ENCODE data around the gene NOXO1.
"Not testable (repeated sequence)": the region's sequence is repeated elsewhere in the genome, so short reads cannot be mapped to it uniquely, and the experiment has no call there.

NOXO1 gene

DNA sequence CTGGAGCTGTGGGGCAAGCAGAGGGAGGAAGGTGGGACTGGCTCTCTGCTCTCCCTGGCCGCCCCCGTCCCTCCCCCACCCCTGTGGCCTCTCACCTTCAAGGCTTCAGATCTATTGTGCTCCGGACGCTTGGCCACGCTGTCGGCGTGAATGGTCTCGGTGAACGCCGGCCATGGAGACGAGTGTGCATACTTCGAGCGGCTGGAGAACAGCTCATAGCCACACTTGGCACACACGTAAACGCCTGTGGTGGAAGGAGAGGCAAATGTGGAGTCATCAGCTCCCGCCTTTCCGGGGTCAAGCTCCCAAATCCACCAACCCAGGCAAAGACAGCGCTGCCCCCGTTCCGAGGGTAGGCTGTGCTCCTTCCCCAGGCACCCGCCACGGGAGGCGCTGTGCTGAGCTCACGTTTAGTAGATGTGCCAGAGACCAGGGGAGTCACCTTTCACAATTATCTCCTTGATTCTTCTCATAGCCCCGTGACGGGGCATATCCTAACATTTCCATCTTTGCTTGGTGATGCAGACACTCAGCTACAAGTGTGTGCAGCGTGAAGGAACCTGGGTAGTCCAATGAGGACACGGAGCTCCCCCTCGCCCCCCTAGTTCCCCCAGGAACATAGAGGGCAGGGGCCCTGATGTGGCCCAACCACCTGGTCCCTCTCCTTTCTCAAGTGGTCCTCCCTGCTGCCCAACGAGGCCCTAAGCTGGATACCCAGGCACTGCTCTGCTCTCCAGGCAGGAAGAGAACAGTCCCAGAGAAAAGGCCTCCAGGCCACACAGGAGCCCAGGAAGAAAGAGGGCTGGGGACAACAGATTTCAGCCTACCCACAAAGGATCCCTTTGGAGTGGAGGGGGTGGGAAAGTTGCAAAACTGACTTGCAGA, 39.9 kb downstream of the NOXO1 start:
- H3K4me3 Mint-ChIP-seq: peak overlapping the region; percentile 91
- peaks cover 8% of the 10 kb centered on the region for H3K36me3 Mint-ChIP-seq (ENCODE audit: insufficient read depth)
- no peaks in the 10 kb centered on the region for H3K9me3 Mint-ChIP-seq
- no peak overlapping the region for H3K27ac Mint-ChIP-seq (ENCODE audit: low read depth)
- DNase-seq (ENCODE audit: low spot score in 2 of 2) (no peak), ATAC-seq (replicated peaks; ENCODE audit: extremely low read depth, poor library complexity, severe bottlenecking) (no peak)
- H3K4me1 Mint-ChIP-seq: peaks cover 11% of the 10 kb centered on the region
- H3K27me3 Mint-ChIP-seq: no peaks in the 10 kb centered on the region

DNA sequence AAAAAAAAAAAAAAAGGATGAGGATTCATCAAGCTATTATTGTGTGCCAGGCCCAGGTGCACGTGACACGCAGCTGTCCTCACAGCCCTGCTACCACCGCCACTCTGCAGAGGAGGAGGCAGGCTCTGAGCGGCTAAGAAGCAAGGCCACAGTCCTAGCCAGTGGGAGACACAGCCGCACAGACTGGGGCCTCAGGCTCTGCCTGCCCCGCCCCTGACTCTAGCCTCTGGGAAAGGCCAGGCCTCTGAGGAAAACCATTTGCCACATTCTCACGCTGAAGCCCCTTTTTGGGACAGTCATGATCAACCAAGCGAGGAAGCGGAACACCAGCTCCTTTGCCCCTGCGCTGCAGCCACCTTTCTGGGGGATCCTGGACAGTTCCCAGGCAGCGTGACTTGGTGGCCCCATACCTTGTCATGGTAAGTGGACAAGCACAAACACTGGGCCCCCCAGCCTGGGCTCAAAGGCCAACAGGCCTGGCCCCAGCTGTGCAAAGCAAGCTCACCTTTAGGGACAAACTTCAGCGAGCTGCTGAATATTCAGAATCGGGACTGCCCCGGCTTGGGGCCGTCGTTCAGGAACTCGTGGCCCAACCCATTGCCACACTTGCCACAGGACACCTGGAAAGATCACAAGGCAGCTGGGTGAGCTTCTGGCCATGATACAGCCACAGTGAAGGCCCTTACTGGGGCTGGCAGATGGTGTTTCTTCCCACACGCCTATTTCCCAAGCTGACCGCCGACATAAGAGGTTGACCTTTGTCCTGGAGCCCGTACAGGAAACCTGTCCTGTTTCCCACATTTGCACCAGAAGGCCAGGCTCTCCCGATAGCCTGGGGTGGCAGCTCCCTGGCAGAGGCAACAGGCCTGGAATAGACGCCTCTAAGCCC, 40.8 kb downstream of the NOXO1 start:
- Mint-ChIP-seq H3K27ac (ENCODE audit: low read depth) (no peak overlapping the region), H3K27me3 (no peaks in the 10 kb centered on the region), H3K36me3 (ENCODE audit: insufficient read depth) (peaks cover 8% of the 10 kb centered on the region), H3K4me1 (peaks cover 11% of the 10 kb centered on the region), H3K4me3 (no peak overlapping the region), H3K9me3 (no peaks in the 10 kb centered on the region)
- ATAC-seq (replicated peaks; ENCODE audit: extremely low read depth, poor library complexity, severe bottlenecking) (no peak), DNase-seq (ENCODE audit: low spot score in 2 of 2) (no peak)

DNA sequence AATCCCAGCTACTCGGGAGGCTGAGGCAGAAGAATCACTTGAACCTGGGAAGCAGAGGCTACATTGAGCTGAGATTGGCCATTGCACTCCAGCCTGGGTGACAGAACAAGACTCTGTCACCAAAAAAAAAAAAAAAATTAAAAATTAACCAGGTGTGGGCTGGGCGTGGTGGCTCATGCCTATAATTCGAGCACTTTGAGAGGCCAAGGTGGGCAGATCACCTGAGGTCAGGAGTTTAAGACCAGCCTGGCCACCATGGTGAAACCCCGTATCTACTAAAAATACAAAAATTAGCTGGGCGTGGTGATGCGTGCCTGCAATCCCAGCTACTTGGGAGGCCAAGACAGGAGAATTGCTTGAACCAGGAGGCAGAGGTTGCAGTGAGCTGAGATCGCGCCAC, 41.4 kb downstream of the NOXO1 start:
- not testable (repeated sequence) for DNase-seq (ENCODE audit: low spot score in 2 of 2)

DNA sequence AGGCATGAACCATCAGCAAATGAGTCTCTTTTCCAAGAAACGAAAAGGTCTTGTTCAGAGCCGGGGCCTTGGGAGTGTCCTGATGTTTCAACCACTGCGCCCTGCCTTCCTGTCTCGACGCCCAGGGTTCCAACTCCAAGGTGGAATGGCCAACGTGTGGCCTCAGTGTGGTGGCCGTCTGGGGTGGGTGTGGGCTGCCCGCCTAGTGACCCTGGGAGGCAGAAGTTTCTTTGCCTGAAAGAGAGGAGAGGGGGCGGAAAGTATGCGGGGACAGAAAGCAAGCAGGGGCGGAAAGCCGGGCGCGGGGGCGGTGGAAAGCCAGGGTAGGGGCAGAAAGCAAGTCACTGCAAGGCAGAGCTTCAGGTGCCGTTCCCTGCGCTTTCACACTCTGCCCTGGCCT, 42.4 kb downstream of the NOXO1 start:
- ATAC-seq (replicated peaks; ENCODE audit: extremely low read depth, poor library complexity, severe bottlenecking) (no peak), DNase-seq (ENCODE audit: low spot score in 2 of 2) (no peak)
- peaks cover 8% of the 10 kb centered on the region for H3K36me3 Mint-ChIP-seq (ENCODE audit: insufficient read depth)
- H3K4me3 Mint-ChIP-seq: no peak overlapping the region
- H3K4me1 Mint-ChIP-seq: peaks cover 11% of the 10 kb centered on the region
- H3K9me3 Mint-ChIP-seq: no peaks in the 10 kb centered on the region
- H3K27ac Mint-ChIP-seq (ENCODE audit: low read depth): no peak overlapping the region
- no peaks in the 10 kb centered on the region for H3K27me3 Mint-ChIP-seq

More for the DNA sequence above, 41.4 kb downstream of the NOXO1 start:
- not testable (repeated sequence) for H3K9me3 Mint-ChIP-seq; H3K4me3 Mint-ChIP-seq; H3K27ac Mint-ChIP-seq (ENCODE audit: low read depth); H3K27me3 Mint-ChIP-seq; ATAC-seq (replicated peaks; ENCODE audit: extremely low read depth, poor library complexity, severe bottlenecking); H3K36me3 Mint-ChIP-seq (ENCODE audit: insufficient read depth)
- peaks cover 11% of the 10 kb centered on the region for H3K4me1 Mint-ChIP-seq

DNA sequence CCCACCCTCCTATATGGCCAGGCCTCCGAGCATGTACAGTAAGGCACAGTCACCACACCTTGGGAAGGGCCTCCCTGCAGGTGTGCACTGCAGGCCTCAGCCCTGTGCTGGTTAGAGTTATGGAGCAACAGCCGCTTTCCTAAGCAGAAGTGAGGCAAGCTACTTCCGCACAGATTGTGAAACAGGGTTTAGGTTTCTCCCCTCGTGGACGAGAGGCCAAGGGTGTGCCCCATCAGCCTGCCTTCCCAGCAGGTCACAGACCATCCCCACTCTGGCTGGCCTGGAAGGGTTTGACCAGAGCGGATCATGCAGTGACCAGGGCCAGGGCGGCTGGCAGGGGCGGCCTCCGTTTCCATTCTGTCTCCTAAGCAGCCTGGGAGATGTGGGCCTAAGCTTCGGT, 43.0 kb downstream of the NOXO1 start:
- Mint-ChIP-seq H3K9me3 (no peaks in the 10 kb centered on the region), H3K36me3 (ENCODE audit: insufficient read depth) (peaks cover 8% of the 10 kb centered on the region), H3K4me1 (peaks cover 11% of the 10 kb centered on the region), H3K4me3 (no peak overlapping the region), H3K27ac (ENCODE audit: low read depth) (no peak overlapping the region), H3K27me3 (no peaks in the 10 kb centered on the region)
- no peak for DNase-seq (ENCODE audit: low spot score in 2 of 2)
- ATAC-seq (replicated peaks; ENCODE audit: extremely low read depth, poor library complexity, severe bottlenecking): no peak

DNA sequence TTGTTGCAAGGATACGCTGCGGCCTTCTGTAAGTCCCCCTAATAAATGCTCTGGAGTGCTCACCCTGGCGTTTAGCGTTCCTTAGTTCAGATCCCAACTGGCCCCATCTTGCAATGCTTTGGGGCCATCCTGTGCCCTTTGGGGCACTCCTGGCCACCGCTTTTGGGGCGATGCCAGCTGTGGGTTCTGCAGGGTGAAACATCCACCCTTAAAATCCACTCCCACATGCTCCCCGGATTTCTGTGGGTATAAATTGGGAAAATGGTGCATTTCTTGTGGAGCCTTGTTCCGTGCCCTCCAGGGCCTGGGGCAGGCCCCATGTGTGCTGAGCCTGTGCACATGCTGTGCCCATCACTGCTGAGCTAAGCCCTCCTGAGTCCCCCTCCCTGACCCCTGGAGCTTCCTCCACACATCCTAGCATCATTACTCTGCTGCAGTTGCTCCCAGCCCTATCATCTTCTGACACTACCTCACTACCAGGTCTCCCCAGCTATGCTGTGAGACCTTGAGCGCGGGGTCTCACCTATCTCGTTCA, 44.3 kb downstream of the NOXO1 start:
- H3K4me1 Mint-ChIP-seq: peaks cover 7% of the 10 kb centered on the region
- H3K4me3 Mint-ChIP-seq: no peak overlapping the region
- ATAC-seq (replicated peaks; ENCODE audit: extremely low read depth, poor library complexity, severe bottlenecking): no peak
- H3K27me3 Mint-ChIP-seq: no peaks in the 10 kb centered on the region
- no peaks in the 10 kb centered on the region for H3K9me3 Mint-ChIP-seq
- H3K36me3 Mint-ChIP-seq (ENCODE audit: insufficient read depth): peaks cover 8% of the 10 kb centered on the region
- DNase-seq (ENCODE audit: low spot score in 2 of 2): no peak
- no peak overlapping the region for H3K27ac Mint-ChIP-seq (ENCODE audit: low read depth)

DNA sequence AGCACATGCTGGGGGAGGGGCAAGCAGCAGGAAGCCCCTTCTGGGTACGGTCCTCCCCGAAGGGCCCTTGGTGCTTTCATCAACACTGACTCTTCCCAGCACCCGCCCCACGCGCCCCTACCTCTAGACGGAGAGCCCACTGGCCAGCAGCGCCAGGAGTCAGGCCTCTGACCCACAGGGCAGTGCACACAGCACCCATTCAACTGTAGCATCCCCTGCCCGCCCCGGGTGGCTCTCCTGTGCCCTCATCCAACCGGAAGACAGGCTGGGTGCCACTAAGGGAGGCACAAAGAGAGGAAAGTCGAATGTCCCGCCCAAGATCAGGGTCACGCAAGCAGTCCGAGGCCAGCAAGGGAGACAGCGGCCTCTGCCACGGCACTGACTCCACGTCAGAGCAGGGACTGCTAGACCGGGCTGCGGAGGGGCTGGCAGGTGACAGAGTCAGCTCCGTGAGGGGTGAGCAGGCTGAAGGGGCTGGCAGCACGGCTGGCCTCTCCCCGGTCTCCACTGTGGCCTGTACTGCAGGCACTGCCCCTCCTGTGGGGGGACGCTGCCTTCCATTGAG, 48.1 kb downstream of the NOXO1 start:
- peaks cover 8% of the 10 kb centered on the region for H3K36me3 Mint-ChIP-seq (ENCODE audit: insufficient read depth)
- no peaks in the 10 kb centered on the region for H3K9me3 Mint-ChIP-seq
- no peak for ATAC-seq (replicated peaks; ENCODE audit: extremely low read depth, poor library complexity, severe bottlenecking)
- DNase-seq (ENCODE audit: low spot score in 2 of 2): no peak
- H3K27ac Mint-ChIP-seq (ENCODE audit: low read depth): no peak overlapping the region
- H3K4me1 Mint-ChIP-seq: no peaks in the 10 kb centered on the region
- no peaks in the 10 kb centered on the region for H3K27me3 Mint-ChIP-seq
- H3K4me3 Mint-ChIP-seq: no peak overlapping the region

DNA sequence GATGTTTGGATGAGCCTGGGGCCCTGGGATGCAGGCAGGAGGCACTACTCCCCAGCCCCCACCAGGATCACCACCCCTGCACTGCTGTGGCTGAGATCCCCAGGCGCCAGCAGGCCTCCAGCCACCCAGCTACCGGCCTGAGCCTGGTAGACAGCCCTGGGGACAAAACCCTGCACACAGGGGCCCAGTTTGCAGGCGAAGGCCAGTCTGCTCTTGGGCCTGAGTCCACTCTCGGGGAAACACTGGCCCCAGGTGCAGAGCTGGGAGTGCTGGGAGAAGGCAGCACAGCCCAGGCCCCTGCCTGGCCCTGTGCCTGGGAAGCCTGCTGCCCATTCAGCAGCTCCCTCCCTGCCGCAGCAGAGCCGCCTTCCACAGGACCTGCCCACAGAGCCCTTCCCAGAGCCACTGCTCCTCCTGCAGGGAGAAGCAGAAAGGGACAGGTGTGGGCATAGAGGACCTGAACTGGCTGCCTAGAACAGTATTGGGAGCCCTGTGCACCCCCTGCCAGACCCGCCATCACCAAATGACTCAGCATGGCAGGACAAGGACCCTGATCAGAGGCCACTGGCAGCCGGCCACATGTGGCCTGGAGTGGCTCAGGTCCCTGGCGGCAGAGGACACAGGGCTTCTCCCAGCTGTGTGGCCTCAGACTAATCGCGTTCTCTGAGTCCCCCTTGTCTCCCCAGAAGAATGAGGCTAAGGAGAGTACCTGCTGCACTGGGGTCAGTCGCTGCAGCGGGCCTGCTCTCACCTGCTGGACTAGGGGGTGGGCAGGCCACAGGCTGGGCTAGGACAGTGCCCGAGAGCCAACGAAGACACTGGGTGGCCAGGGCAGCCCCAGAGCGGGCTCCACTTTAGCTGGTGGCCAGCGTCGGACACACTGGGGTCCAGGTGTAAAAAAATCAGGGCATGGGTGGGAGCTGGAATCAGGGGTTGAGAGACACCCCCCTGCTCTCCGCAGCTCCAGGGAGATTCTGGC, 48.9 kb downstream of the NOXO1 start:
- DNase-seq (ENCODE audit: low spot score in 2 of 2) (no peak), ATAC-seq (replicated peaks; ENCODE audit: extremely low read depth, poor library complexity, severe bottlenecking) (no peak)
- Mint-ChIP-seq H3K27me3 (no peaks in the 10 kb centered on the region), H3K9me3 (no peaks in the 10 kb centered on the region), H3K4me1 (no peaks in the 10 kb centered on the region), H3K27ac (ENCODE audit: low read depth) (no peak overlapping the region), H3K4me3 (no peak overlapping the region), H3K36me3 (ENCODE audit: insufficient read depth) (peaks cover 8% of the 10 kb centered on the region)

DNA sequence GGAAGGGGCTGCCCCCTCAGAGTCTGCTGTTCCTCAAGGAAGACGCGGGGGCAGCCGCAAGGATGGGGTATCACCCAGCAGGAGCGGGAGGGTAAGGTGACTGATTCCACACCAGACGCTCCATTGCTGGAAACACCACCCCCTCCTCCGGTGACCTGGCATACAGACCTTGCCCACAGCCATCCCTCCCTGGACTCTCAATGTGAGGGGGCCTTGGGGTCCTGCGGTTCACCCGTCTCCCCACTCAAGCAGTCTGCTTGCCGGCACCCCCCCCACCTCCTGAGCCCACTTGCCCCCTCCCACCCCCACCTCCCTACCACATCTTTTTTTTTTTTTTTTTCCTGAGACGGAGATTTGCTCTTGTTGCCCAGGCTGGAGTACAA, 50.9 kb downstream of the NOXO1 start:
- H3K9me3 Mint-ChIP-seq: no peaks in the 10 kb centered on the region
- peak overlapping the region; percentile 13 for H3K4me3 Mint-ChIP-seq
- peaks cover 8% of the 10 kb centered on the region for H3K36me3 Mint-ChIP-seq (ENCODE audit: insufficient read depth)
- ATAC-seq (replicated peaks; ENCODE audit: extremely low read depth, poor library complexity, severe bottlenecking): no peak
- H3K27ac Mint-ChIP-seq (ENCODE audit: low read depth): no peak overlapping the region
- no peak for DNase-seq (ENCODE audit: low spot score in 2 of 2)
- H3K4me1 Mint-ChIP-seq: no peaks in the 10 kb centered on the region
- no peaks in the 10 kb centered on the region for H3K27me3 Mint-ChIP-seq

DNA sequence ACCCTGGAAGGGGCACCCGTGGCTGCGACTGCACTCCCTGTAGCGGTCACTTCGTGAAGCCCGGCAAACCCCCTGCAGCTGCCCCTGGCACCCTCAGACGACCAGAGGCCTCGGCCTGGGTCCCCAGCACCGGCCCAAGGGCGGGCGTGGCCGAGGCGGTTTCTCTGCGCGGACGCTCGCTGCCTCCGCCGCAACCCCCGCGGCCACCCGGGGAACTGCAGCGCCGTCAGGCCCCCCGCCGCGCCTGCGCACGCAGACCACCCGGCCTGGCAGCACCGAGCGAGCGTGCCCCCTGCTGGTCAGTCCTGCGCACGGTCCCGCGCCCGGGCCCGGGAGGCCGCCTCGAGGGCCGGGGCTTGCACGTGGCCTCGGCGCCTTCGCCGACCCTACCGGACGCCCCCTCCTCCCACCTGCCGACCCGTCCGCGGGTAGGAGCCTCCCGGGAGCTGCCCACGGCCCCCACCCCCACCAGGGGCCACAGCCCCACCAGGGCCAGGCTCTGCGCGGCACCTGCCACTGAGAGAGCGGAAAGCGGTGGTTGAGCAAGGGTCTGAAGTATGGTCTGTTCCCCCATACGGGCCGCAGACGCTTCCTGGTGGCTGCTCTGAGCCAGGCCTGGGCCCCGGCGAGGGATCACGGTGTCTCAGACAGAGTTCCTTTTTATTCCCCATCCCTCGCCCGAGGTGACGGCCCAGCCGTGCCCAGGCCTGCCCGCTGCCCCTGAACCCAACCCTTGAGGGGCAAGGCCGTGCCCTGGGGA, 51.5 kb downstream of the NOXO1 start:
- no peaks in the 10 kb centered on the region for H3K4me1 Mint-ChIP-seq
- peak overlapping the region; percentile 61 for H3K4me3 Mint-ChIP-seq
- H3K27ac Mint-ChIP-seq (ENCODE audit: low read depth): peak overlapping the region; percentile 6
- peak; percentile 88 to 96 for DNase-seq (ENCODE audit: low spot score in 2 of 2)
- peaks cover 8% of the 10 kb centered on the region for H3K36me3 Mint-ChIP-seq (ENCODE audit: insufficient read depth)
- no peaks in the 10 kb centered on the region for H3K9me3 Mint-ChIP-seq
- ATAC-seq (replicated peaks; ENCODE audit: extremely low read depth, poor library complexity, severe bottlenecking): peak; percentile 92
- peaks cover 4% of the 10 kb centered on the region for H3K27me3 Mint-ChIP-seq

DNA sequence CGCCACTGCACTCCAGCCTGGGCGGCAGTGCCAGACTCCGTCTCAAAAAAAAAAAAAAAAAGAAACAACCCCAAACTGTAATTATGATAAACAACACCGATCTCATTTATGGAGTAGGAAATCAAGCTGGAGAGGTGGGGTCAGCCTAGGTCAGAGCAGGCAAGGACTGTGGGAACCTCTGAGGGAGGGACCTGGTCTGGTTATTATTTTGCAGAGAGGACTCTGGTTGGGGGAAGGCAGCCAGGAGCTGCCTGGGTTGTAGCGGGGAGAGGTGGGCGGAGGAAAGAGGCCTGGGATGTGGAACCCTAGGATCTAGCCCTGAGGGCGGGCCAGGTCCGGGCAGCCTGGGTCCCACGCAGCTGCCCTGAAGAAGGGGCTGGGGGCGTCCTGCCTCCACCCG, 52.2 kb downstream of the NOXO1 start:
- DNase-seq (ENCODE audit: low spot score in 2 of 2) (no peak), ATAC-seq (replicated peaks; ENCODE audit: extremely low read depth, poor library complexity, severe bottlenecking) (peak; percentile 29)
- H3K27me3 Mint-ChIP-seq: peaks cover 9% of the 10 kb centered on the region
- H3K4me1 Mint-ChIP-seq: no peaks in the 10 kb centered on the region
- H3K27ac Mint-ChIP-seq (ENCODE audit: low read depth): peak overlapping the region; percentile 6
- no peaks in the 10 kb centered on the region for H3K9me3 Mint-ChIP-seq
- peak overlapping the region; percentile 61 for H3K4me3 Mint-ChIP-seq
- peaks cover 10% of the 10 kb centered on the region for H3K36me3 Mint-ChIP-seq (ENCODE audit: insufficient read depth)
